ENCODE measurements around the gene PTK7. TPM values are rescaled to one million over a fixed set of nuclear protein-coding genes. Genes with fewer than 3 reads are reported as not detected.

The PTK7 gene
- total RNA-seq, 1 experiment from 2014 or later, result 165 TPM

DNA sequence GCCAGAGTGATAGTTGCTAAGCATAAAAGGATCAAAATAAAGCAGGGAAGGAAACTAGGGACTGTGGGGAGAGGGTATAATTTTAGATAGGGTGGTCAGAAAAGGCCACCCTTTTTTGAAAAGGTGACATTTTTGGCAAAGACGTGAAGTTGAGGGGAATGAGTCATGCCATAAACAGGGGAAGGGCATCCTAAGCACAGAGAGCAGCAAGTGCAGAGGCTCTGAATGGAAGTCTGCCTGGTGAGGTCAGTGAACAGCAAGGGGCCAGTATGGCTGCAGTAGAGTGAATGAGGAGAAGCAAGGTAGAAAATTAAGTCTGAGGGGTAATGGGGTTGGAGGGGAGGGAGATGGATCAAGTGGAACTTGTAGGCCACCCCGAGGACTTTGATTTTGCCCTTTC, 14.3 kb upstream of the PTK7 start:
- Mint-ChIP-seq H3K27ac (no peak overlapping the region), H3K36me3 (peaks cover 18% of the 10 kb centered on the region; the same call in 1 of the 2 replicates), H3K27me3 (ENCODE audit: low read depth) (no peaks in the 10 kb centered on the region), H3K4me1 (peaks cover 21% of the 10 kb centered on the region), H3K4me3 (no peak overlapping the region), H3K9me3 (no peaks in the 10 kb centered on the region)
- no peak for ATAC-seq
- no peak for DNase-seq (ENCODE audit: low spot score)
- CTCF ChIA-PET, result no interaction called here
- POLR2A ChIA-PET, result no interaction called here
- TF ChIP-seq HMGA2 (CRISPR knock-in tag; IDR thresholded peaks at IDR 0.05) (no peak), IRF2 (CRISPR knock-in tag; IDR thresholded peaks at IDR 0.05; ENCODE audit: borderline replicate concordance, low read depth) (no peak), ZNF416 (CRISPR knock-in tag; IDR thresholded peaks at IDR 0.05) (no peak), GABPB1 (CRISPR knock-in tag; IDR thresholded peaks at IDR 0.05) (no peak)
- TF ChIP-seq, protein P1, sequence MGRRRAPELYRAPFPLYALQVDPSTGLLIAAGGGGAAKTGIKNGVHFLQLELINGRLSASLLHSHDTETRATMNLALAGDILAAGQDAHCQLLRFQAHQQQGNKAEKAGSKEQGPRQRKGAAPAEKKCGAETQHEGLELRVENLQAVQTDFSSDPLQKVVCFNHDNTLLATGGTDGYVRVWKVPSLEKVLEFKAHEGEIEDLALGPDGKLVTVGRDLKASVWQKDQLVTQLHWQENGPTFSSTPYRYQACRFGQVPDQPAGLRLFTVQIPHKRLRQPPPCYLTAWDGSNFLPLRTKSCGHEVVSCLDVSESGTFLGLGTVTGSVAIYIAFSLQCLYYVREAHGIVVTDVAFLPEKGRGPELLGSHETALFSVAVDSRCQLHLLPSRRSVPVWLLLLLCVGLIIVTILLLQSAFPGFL (CRISPR knock-in tag; IDR thresholded peaks at IDR 0.05; ENCODE audit: borderline replicate concordance), result no peak
- TF ChIP-seq, protein P2, sequence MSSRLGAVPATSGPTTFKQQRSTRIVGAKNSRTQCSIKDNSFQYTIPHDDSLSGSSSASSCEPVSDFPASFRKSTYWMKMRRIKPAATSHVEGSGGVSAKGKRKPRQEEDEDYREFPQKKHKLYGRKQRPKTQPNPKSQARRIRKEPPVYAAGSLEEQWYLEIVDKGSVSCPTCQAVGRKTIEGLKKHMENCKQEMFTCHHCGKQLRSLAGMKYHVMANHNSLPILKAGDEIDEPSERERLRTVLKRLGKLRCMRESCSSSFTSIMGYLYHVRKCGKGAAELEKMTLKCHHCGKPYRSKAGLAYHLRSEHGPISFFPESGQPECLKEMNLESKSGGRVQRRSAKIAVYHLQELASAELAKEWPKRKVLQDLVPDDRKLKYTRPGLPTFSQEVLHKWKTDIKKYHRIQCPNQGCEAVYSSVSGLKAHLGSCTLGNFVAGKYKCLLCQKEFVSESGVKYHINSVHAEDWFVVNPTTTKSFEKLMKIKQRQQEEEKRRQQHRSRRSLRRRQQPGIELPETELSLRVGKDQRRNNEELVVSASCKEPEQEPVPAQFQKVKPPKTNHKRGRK (CRISPR knock-in tag; IDR thresholded peaks at IDR 0.05; ENCODE audit: borderline replicate concordance), result no peak

DNA sequence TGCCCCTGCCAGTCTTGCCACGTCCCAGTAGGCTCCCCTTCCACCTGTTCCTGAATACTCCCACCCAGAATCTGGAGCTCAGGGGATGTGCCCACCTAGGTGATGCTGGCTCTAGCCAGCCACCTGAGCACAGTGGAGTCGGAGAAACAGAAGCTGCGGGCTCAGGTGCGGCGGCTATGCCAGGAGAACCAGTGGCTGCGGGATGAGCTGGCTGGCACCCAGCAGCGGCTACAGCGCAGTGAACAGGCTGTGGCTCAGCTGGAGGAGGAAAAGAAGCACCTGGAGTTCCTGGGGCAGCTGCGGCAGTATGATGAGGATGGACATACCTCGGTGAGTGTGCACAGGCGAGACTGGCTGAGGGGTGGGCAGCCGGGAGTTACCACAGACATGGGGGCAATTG, 13.3 kb upstream of the PTK7 start:
- Mint-ChIP-seq H3K4me1 (peaks cover 21% of the 10 kb centered on the region), H3K27me3 (ENCODE audit: low read depth) (no peaks in the 10 kb centered on the region), H3K9me3 (no peaks in the 10 kb centered on the region), H3K4me3 (no peak overlapping the region), H3K36me3 (peaks cover 16% of the 10 kb centered on the region; the same call in 1 of the 2 replicates), H3K27ac (no peak overlapping the region)
- ChIA-PET CTCF (no interaction called here), POLR2A (interaction anchor here (2.1 kb wide), 1 partner anchor 13 kb away, joined by 5 read pairs; the partner anchor contains the start of gene PTK7)
- ATAC-seq (no peak), DNase-seq (ENCODE audit: low spot score) (no peak)
- TF ChIP-seq ZNF263 (CRISPR knock-in tag; IDR thresholded peaks at IDR 0.05; ENCODE audit: low read depth) (no peak), ZNF317 (CRISPR knock-in tag; IDR thresholded peaks at IDR 0.05; ENCODE audit: borderline replicate concordance, low read depth) (no peak), SOX15 (CRISPR knock-in tag; IDR thresholded peaks at IDR 0.05) (no peak), ELF4 (CRISPR knock-in tag; IDR thresholded peaks at IDR 0.05; ENCODE audit: low read depth) (no peak)
- TF ChIP-seq, protein P3, sequence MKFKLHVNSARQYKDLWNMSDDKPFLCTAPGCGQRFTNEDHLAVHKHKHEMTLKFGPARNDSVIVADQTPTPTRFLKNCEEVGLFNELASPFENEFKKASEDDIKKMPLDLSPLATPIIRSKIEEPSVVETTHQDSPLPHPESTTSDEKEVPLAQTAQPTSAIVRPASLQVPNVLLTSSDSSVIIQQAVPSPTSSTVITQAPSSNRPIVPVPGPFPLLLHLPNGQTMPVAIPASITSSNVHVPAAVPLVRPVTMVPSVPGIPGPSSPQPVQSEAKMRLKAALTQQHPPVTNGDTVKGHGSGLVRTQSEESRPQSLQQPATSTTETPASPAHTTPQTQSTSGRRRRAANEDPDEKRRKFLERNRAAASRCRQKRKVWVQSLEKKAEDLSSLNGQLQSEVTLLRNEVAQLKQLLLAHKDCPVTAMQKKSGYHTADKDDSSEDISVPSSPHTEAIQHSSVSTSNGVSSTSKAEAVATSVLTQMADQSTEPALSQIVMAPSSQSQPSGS (CRISPR knock-in tag; IDR thresholded peaks at IDR 0.05; ENCODE audit: borderline replicate concordance, low read depth), result no peak
- TF ChIP-seq, protein P4, sequence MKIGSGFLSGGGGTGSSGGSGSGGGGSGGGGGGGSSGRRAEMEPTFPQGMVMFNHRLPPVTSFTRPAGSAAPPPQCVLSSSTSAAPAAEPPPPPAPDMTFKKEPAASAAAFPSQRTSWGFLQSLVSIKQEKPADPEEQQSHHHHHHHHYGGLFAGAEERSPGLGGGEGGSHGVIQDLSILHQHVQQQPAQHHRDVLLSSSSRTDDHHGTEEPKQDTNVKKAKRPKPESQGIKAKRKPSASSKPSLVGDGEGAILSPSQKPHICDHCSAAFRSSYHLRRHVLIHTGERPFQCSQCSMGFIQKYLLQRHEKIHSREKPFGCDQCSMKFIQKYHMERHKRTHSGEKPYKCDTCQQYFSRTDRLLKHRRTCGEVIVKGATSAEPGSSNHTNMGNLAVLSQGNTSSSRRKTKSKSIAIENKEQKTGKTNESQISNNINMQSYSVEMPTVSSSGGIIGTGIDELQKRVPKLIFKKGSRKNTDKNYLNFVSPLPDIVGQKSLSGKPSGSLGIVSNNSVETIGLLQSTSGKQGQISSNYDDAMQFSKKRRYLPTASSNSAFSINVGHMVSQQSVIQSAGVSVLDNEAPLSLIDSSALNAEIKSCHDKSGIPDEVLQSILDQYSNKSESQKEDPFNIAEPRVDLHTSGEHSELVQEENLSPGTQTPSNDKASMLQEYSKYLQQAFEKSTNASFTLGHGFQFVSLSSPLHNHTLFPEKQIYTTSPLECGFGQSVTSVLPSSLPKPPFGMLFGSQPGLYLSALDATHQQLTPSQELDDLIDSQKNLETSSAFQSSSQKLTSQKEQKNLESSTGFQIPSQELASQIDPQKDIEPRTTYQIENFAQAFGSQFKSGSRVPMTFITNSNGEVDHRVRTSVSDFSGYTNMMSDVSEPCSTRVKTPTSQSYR (CRISPR knock-in tag; IDR thresholded peaks at IDR 0.05), result no peak

DNA sequence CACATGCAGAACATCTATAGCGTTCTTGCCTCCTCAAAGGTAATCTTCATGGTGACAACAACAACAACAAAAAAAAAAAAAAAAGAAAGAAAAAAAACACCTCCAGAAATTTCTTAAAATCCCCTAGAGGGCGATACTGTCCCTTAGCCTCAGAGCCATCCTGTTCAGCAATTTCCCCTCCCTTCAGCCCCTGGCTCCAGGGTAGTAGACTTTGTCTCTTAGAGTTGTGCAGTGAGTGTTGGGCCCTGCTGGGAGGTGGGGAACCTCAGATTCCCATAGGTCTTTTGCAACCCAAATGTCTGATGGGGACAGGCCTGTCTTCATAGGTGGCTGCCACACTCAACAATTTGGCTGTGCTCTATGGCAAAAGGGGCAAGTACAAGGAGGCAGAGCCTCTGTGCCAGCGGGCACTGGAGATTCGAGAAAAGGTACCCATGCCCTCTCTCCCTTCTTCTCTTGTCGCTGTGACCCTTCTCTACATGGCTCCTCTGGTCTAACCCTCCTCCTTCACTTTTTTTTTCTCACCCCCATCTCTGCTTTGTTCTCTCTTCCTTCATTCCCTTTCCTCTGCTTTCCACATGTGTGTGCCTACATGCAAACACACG, 6.0 kb upstream of the PTK7 start:
- DNase-seq (ENCODE audit: low spot score), result no peak
- ATAC-seq, result peak; percentile 93
- ChIA-PET POLR2A (no interaction called here), CTCF (interaction anchor here (0.7 to 5.0 kb wide), 5 partner anchors 9 to 86 kb away, joined by 3 to 39 read pairs (median 5); no protein-coding TSS in a partner anchor)
- Mint-ChIP-seq H3K27ac (peak overlapping the region; percentile 94), H3K36me3 (peaks cover 8% of the 10 kb centered on the region; the same call in 1 of the 2 replicates), H3K9me3 (no peaks in the 10 kb centered on the region), H3K4me1 (peaks cover 16% of the 10 kb centered on the region), H3K27me3 (ENCODE audit: low read depth) (no peaks in the 10 kb centered on the region; the same call in 1 of the 2 replicates), H3K4me3 (no peak overlapping the region)
- TF ChIP-seq FOXP1 (CRISPR knock-in tag; IDR thresholded peaks at IDR 0.05; ENCODE audit: borderline replicate concordance) (no peak), NR3C1 (CRISPR knock-in tag; conservative IDR thresholded peaks at IDR 0.05; ENCODE audit: low read depth) (no peak), ZNF416 (CRISPR knock-in tag; IDR thresholded peaks at IDR 0.05) (no peak), SOX15 (CRISPR knock-in tag; IDR thresholded peaks at IDR 0.05) (no peak)
- TF ChIP-seq, protein P5, sequence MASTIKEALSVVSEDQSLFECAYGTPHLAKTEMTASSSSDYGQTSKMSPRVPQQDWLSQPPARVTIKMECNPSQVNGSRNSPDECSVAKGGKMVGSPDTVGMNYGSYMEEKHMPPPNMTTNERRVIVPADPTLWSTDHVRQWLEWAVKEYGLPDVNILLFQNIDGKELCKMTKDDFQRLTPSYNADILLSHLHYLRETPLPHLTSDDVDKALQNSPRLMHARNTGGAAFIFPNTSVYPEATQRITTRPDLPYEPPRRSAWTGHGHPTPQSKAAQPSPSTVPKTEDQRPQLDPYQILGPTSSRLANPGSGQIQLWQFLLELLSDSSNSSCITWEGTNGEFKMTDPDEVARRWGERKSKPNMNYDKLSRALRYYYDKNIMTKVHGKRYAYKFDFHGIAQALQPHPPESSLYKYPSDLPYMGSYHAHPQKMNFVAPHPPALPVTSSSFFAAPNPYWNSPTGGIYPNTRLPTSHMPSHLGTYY (CRISPR knock-in tag; IDR thresholded peaks at IDR 0.05), result no peak
- TF ChIP-seq, protein P6, sequence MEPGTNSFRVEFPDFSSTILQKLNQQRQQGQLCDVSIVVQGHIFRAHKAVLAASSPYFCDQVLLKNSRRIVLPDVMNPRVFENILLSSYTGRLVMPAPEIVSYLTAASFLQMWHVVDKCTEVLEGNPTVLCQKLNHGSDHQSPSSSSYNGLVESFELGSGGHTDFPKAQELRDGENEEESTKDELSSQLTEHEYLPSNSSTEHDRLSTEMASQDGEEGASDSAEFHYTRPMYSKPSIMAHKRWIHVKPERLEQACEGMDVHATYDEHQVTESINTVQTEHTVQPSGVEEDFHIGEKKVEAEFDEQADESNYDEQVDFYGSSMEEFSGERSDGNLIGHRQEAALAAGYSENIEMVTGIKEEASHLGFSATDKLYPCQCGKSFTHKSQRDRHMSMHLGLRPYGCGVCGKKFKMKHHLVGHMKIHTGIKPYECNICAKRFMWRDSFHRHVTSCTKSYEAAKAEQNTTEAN (CRISPR knock-in tag; IDR thresholded peaks at IDR 0.05), result no peak
- TF ChIP-seq, protein P7, sequence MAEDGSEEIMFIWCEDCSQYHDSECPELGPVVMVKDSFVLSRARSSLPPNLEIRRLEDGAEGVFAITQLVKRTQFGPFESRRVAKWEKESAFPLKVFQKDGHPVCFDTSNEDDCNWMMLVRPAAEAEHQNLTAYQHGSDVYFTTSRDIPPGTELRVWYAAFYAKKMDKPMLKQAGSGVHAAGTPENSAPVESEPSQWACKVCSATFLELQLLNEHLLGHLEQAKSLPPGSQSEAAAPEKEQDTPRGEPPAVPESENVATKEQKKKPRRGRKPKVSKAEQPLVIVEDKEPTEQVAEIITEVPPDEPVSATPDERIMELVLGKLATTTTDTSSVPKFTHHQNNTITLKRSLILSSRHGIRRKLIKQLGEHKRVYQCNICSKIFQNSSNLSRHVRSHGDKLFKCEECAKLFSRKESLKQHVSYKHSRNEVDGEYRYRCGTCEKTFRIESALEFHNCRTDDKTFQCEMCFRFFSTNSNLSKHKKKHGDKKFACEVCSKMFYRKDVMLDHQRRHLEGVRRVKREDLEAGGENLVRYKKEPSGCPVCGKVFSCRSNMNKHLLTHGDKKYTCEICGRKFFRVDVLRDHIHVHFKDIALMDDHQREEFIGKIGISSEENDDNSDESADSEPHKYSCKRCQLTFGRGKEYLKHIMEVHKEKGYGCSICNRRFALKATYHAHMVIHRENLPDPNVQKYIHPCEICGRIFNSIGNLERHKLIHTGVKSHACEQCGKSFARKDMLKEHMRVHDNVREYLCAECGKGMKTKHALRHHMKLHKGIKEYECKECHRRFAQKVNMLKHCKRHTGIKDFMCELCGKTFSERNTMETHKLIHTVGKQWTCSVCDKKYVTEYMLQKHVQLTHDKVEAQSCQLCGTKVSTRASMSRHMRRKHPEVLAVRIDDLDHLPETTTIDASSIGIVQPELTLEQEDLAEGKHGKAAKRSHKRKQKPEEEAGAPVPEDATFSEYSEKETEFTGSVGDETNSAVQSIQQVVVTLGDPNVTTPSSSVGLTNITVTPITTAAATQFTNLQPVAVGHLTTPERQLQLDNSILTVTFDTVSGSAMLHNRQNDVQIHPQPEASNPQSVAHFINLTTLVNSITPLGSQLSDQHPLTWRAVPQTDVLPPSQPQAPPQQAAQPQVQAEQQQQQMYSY (CRISPR knock-in tag; IDR thresholded peaks at IDR 0.05), result no peak

Data from WTC11 (cell line).